Mucosa of gallbladder (tissue), 1 donor: Measurements from ENCODE around the gene AP5Z1. TPM values are rescaled to one million over a fixed set of nuclear protein-coding genes. Genes with fewer than 3 reads are reported as not detected.
"Not testable (repeated sequence)": the region's sequence is repeated elsewhere in the genome, so short reads cannot be mapped to it uniquely, and the experiment has no call there.

Experiments
- DNase-seq: peaks from one replicate; pipeline ENCODE4 v3.0.0-alpha.2; 2020; ENCODE audit warnings: low spot score
- total RNA-seq: library from RNA; stranded (reverse); gene quantifications from one replicate; pipeline ENCODE4 v1.2.1, GENCODE V29; 2021
- donor health status: DM: no; HTN: no; CAD: no.

AP5Z1 gene
- total RNA-seq, 1 donor from 2014 or later = 45.0 TPM

DNA sequence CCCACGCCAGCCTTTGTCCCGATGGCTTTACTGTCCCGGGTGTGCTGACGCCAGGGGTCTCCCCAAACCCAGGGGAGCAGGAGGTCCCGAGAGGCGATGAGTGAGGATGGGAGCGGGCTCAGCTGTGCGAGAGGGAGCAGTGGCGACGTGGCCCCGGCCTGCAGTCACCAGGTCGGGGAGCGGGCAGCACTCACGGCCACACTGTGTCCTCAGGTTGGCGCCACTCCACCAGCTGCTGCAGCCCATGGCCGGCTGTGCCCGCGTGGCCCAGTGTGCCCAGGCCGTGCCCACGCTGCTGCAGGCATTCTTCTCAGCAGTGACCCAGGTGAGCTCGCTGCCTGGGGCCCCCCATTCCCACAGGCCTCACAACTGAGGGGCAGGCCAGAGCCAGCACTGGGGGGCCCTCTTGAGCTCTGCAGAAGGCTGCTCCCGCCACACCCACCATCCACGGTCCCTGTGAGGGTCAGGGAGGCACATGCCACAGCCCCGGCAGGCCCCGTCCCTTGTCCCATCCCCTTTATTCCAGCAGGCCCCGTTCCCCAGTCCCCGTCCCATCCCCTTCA is 13.3 kb downstream of the AP5Z1 start:
- DNase-seq = no peak

DNA sequence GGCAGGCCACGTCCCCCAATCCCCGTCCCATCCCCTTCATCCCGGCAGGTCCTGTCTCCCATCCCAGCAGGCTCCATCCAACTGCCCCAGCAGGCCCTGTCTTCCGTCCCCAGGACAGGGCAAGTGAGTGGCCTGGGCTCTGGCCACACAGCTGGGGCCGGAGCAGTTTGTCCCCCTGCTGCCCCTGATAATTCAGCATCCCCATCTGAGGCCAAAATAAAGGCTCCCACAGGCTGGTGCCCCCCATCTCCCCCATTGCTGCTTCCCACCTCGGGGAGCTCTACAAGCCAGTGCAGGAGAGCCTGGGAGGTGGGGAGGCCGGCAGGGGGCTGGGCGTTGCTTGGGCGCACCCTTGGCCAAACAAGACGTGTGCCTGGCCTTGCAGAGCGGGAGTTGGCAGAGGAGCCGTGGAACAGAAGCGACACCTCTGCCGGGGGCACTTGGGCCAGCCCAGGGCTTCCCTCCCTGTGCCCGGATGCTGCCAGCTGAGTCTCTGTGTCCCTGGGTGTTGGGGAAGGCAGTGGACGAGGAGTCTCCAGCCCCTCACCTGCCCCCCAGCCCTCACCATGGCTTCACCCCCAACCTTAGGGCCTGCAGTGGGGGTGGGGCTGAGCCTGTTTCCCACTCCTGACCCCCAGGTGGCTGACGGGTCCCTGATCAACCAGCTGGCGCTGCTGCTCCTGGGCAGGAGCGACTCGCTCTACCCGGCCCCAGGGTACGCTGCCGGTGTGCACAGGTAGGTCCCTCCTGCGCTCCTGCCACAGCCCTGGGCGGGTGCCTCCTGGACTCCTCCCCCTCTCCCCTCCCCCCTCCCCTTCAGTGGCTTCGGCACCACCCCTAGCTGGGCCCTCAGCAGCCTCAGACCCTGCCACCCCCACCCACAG is 14.0 kb downstream of the AP5Z1 start:
- no peak for DNase-seq

DNA sequence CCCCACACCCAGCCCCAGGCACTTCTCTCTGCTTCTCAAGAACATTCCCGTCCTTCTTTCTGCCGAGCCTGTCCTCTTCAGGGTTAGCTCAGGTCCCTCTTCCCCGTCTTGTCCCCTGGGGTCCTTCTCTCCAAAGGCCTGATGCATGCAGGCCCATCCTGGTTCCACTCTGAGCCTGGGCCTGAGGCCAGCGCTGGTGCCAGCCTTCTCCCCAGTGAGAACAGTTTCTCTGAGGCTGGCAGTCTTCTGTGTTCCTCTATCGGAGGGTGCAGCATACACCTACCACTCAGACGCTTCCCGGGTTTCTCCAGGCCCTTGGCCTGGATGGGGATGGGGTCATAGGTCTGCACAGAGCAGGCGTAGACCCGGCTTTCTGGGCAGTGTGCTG is 14.6 kb downstream of the AP5Z1 start:
- DNase-seq = no peak

DNA sequence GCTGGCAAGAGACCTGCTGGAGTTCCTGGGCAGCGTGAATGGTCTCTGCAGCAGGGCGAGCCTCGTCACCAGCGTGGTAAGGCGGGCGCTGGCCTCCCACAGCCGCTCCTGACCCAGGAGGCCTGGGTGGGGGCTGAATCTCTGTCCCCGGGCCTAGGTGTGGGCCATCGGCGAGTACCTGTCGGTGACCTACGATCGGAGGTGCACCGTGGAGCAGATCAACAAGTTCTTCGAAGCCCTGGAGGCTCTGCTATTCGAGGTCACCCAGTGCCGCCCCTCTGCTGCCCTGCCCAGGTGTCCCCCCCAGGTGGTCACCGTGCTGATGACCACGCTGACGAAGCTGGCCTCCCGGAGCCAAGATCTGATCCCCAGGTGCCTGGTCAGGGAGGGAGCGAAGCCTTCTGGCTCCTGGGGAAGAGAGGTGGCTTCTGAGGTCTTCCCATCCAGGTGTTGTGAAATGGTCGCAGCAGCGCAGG is 15.1 kb downstream of the AP5Z1 start:
- DNase-seq = no peak

DNA sequence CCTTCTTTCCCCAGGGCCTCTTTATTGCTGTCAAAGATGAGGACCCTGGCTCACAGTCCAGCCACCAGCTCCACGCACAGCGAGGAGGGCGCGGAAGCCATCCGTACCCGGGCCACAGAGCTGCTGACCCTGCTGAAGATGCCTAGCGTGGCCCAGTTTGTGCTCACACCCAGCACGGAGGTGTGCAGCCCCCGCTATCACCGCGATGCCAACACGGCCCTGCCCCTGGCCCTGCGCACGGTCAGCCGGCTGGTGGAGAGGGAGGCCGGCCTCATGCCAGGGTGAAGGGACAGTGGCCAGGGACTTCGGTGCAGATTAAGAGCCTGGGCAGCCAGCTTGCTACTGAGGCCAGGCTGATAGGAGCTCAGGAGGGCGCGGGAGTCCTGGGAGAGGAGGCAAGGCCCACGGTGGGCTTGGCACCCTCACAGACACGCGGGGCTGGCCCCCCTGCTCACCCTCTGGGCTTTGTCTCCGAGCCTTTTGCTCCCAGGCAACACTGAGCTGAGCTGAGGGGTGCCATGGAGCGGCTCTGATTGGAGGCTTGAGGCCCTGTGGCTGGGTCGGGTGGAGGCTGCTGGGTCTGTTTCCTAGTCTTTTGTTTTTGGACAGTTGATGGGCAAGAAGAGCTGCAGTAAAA is 15.8 kb downstream of the AP5Z1 start:
- no peak for DNase-seq

DNA sequence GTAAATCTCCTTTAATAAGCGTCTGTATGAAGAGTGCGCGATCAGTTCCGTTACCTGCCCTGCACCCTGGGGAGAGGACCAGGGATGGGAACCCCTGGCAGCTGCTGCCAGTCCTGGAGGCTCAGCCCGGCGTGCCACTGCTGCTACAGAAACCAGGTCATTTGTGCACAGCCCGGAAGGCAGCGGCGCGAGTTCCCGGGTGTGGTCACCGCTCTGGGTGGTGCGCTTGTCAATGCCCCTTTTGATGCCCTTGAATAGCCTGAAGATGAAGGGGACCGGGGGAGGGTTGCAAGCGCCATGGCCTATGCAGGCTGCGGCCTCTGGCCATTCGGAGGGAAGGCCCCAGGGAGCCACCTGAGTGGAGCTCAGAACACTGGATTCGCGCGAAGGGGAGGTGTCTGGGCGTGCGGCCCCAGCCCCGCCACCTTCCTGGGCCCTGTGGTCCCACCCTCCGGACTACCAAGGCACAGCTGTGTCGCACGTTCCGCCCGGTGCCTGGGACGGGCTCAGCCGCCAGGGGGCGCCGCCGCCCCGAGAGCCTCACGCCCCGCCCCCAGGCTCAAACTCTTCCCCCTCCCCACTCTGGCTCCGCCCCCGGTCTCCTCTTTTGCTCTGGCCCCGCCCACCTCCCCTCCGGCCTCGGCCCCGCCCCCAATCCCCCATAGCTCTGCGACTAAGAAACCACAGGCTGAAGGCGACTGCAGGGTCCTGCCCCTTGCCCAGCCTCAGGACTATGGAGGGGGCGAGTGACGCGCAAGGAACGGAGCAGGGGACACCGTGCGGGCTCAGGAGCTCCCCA is 16.5 kb downstream of the AP5Z1 start:
- DNase-seq = peak; percentile 75

DNA sequence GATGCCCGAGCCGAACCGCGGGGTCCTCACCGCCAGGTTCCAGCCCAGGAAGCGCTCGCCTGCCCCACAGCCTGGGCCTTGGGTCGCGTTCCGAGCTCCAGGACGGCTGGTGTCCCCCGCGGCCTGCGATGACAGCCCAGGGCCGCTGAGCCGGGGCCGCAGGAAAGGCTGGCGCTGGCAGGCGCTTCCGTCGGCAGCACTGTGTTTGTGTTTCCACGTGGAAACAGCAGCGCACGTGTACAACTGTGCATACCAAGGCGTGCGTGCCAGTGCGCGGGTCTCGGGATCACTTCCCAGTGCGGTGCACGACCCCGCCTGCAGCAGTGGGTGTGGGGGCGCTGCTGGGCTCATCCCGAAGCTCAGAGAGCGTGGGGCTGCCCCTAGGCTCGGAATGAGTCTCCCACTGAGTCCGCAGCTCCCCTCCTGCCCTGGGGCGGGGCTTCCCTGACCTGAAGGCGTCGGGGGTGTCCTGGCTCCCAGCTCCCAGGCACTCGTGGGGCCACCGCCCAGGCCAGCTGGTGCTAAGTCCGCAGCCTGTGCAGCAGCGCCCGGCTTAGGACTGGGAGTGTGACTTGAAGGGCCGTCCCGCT is 17.2 kb downstream of the AP5Z1 start:
- no peak for DNase-seq

DNA sequence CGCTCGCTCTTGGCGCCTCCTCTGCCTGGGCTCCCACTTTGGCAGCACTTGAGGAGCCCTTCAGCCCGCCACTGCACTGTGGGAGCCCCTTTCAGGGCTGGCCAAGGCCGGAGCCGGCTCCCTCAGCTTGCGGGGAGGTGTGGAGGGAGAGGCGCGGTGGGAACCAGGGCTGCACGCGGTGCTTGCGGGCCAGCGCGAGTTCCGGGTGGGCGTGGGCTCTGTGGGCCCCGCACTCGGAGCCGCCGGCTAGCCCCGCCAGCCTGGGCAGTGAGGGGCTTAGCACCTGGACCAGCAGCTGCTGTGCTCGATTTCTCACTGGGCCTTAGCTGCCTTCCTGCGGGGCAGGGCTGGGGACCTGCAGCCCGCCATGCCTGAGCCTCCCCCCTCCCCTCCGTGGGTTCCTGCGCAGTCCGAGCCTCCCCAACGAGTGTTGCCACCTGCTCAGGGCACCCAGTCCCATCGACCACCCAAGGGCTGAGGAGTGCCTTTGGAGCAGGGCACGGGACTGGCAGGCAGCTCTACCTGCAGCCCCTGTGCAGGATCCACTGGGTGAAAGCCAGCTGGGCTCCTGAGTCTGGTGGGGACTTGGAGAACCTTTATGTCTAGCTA is 18.1 kb downstream of the AP5Z1 start:
- DNase-seq = not testable (repeated sequence)

DNA sequence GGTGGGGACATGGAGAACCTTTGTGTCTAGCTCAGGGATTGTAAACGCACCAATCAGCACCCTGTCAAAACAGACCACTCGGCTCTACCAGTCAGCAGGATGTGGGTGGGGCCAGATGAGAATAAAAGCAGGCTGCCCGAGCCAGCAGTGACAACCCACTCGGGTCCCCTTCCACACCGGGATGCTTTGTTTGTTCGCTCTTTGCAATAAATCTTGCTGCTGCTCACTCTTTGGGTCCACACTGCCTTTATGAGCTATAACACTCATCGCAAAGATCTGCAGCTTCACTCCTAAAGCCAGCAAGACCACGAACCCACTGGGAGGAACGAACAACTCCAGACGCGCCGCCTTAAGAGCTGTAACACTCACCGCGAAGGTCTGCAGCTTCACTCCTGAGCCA is 18.7 kb downstream of the AP5Z1 start:
- not testable (repeated sequence) for DNase-seq

DNA sequence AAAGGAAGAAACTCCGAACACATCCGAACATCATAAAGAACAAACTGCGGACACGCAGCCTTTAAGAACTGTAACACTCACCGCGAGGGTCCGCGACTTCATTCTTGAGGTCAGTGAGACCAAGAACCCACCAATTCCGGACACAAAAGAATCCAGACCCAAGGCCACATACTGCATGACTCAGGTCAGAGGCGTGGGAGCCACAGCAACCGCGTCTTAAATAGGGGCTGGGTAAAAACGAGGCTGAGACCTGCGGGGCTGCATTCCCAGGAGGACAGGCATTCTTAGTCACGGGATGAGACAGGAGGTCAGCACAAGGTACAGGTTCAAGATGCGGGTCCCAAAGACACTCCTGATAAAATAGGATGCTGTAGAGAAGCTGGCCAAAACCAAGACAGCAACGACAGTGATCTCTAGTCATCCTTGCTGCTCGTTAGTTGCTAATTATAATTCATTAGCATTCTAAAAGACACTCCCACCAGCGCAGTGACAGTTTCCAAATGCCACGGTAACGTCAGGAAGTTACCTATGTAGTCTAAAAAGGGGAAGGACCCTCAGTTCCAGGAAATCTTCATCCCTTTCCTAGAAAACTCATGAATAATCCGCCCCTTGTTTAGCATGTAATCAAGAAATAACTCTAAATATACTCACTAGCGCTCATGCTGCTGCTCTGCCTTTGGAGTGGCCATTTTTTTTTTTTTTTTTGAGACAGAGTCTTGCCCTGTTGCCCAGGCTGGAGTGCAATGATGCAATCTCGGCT is 19.3 kb downstream of the AP5Z1 start:
- DNase-seq = no peak

DNA sequence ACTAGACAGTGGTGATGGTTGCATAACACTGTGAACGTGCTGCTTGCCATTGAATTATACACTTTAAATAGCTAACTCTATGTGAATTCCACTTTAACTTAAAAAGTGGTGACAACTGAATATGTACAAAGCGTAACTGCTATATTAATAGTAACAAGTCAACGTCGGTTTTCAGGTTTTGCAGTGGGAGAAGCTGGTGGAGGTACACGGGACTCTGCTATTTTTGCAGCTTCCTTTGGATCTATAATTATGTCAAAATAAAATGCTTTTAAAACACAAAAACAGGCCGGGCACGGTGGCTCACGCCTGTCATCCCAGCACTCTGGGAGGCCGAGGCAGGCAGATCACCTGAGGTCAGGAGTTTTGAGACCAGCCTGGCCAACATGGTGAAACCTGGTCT is 21.0 kb downstream of the AP5Z1 start:
- DNase-seq = no peak

DNA sequence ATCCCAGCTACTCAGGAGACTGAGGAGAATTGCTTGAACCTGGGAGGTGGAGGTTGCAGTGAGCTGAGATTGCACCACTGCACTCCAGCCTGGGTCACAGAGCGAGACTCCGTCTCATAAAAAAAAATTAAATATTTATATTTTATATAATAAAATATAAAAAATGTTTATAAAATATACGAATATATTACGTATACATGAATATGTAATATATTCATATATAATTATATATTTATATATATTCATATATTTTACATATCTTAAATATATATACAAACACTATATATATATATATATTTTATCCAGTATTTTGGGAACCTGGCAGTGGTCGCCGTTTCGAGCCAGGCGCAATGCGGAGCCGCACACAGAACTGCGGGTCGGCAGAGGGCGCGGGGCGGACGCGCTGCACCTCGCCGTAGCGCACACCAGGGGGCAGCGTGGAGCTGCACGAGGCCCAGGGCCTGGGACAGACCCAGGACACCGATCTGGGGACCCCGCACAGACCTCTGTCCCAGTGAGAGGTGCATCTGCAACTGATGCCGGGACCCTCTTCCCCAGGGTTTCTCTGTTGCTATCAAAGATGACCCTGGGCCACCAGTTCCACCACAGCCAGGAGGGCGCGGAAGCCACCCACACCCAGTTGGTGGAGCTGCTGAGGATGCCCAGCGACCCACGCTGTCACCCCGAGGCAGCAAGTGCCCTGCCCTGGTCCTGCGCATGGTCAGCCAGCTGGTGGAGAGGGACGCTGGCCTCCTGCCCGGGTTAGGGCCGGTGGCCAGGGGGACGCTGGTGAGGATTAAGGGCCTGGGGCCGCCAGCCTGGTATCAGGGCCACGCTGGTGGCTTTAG is 22.7 kb downstream of the AP5Z1 start:
- DNase-seq = peak; percentile 28

DNA sequence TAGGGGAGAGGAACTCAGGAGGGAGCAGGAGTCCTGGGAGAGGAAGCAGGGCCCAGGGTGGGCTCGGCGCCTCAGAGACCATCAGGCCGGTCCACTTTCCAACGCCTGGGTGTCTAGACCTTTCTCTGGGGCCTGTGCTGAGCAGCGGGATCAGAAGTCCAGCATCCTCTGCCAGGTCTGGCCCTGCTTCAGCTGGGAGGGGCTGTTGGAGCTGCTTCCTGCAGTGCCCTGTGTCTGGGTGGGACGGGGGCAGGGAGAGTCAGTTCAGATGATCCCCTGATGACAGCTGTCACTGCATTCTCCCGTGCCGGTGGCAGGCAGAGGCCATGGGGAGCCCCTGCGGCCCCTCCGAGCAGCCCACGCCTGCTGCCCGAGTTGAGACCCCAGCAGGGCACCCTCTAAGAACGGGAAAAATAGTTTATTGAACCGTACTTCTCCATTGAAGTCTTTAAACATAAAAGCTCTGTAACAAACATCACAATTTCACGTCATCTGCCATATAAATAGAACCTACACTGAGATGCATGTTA is 23.3 kb downstream of the AP5Z1 start:
- DNase-seq = no peak

DNA sequence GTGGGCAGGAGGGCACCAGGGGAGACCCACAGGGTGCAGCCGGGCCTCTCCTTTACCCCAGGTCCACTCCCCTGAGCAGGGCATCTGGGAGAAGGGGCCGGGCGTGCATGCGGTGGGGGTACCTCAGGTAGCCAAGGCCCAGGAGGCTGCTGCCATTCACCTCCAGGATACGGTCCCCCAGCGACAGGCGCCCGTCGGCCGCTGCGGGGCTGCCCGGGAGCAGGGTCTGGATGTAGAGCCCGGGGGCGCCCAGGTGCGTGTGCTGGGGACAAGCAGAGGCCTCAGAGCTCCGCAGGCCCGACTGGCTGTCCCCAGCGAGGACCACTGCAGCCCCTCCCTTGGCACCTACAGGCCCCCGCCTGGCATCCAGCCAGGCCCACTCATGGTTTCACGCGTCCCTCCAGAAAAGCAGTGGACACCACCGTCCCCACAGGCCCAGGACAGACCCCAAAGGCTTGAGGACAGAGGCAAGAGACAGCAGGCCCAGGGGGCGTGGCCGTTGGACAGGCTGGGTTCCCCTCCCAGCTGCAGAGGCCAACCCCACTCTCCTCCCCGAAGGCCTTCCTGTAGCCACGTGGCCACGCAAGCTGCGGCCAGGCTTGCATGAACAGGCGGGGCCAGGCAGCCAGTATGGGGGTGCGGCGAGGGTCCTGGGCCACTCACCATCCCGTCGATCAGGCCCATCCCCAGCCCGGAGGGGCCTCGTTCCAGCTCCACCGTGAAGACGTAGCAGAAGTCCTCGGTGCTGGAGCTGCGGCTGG is 24.3 kb downstream of the AP5Z1 start:
- DNase-seq = no peak

DNA sequence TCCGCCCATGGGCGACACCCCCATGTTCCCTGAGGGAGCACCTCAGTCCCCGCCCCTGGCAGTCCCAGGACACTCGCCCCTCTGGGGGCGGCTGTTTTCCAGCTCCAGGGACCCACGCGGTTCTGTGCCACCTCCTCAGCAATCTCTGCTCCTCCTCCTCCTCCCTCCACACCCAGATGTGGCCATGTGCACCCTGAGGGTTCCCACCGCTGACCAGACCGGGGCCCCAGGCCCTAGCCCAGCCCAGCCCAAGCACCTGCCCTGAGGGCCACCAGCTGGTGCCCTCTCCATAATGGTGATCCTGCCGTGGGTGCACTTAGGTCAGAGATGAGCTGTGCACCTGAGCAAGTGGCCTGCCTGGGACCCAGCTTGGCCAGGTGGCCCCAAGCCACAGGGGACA is 25.1 kb downstream of the AP5Z1 start:
- DNase-seq = no peak

DNA sequence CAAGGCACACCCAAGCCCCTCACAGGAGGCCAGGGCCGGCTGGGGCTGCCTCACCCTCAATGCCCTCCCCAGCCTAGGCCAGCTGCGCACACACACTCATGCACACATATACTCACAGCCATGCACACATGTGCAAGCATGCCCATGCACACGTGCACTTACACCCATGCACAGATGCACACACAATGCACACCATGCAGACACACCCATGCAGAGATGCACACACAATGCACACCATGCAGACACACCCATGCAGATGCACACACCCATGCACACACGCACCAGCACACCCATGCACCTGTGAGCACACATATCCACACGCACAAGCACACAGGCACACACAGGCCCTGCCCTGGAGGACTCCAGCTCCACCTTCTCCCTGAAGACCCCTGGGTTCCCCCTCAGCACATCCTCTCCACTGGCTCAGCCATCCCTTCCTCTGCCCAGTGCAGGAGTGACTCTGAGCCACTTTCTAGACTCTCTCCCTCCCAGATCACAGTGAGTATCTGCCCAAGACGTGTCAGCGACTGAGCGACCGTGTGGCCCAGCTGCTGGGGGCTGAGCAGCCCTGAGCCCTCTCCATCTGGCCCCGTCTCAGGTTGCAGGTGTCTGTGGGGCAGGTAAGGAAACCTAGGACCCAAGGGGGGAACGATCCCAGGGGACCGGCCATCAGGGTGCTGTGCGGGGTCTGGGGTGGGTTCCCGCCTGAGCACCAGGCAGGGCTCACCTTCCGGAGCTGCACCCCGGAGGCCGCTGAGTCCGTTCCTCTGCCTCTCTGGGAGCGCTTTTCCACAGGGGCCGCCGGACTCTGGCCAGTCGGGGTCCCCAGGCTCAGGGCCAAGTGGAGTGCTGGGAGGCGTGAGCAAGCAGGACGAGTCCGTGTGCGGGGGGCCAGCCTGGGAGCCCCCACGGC is 25.8 kb downstream of the AP5Z1 start:
- no peak for DNase-seq

DNA sequence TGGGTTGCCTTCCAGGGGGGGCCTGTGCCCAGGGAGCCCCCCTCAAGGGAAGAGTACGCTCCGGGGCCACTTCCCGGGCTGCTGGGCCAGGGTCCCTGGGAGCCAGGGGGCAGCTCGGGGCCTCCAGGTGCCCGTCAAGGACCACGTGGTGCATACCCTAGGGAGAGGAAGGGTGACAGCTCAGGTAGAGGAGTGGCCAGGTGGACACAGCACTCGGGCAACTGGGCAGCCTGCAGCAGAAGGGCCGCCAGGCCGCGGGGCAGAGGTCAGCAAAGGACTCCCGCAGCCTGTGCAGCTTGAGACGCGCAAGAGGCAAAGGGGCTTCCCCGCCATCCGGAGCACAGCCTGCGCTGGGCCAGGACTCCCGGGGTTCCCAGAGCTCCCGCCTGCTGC is 26.4 kb downstream of the AP5Z1 start:
- no peak for DNase-seq
